HEK293T (cell line): ENCODE measurements around the gene CAMSAP3.

Experiments
- CTCF ChIA-PET: fragments of 350-600 bp; formaldehyde crosslinking; extraction: SDS; loops from one replicate; lab custom pipeline; 2021; ENCODE audit warnings: antibody characterized with exemption, inconsistent platforms; lab: Yijun Ruan, JAX
- POLR2A ChIA-PET: fragments of 350-600 bp; formaldehyde crosslinking; extraction: SDS; loops from one replicate; lab custom pipeline; 2020; ENCODE audit warnings: antibody characterized with exemption, inconsistent platforms; lab: Yijun Ruan, JAX
- DNase-seq: peaks from one replicate; pipeline ENCODE4 v3.0.0; 2012; ENCODE audit warnings: mixed read lengths; ENCODE audit errors: extremely low spot score
- ARNT ChIP-seq: fragments of 450-650 bp; IDR thresholded peaks from 2 replicates; pipeline ENCODE4 v1.6.1; 2017; ENCODE audit warnings: mild to moderate bottlenecking
- BHLHE40 ChIP-seq: fragments of 450-650 bp; IDR thresholded peaks from 2 replicates; pipeline ENCODE4 v1.6.1; 2016; ENCODE audit warnings: mild to moderate bottlenecking, moderate library complexity, borderline replicate concordance
- CTBP1 ChIP-seq: fragments of 450-650 bp; IDR thresholded peaks from 2 replicates; pipeline ENCODE4 v1.6.1; 2016; ENCODE audit warnings: borderline replicate concordance
- ELF4 ChIP-seq: fragments of 450-650 bp; IDR thresholded peaks from 2 replicates; pipeline ENCODE4 v1.6.1; 2017; ENCODE audit warnings: antibody characterized with exemption
- FOXA1 ChIP-seq: fragments of 450-650 bp; IDR thresholded peaks from 2 replicates; pipeline ENCODE4 v1.6.1; 2016; ENCODE audit warnings: mild to moderate bottlenecking
- FOXK2 ChIP-seq: fragments of 450-650 bp; IDR thresholded peaks from 2 replicates; pipeline ENCODE4 v1.6.1; 2016; ENCODE audit warnings: mild to moderate bottlenecking
- FOXM1 ChIP-seq: fragments of 450-650 bp; IDR thresholded peaks from 2 replicates; pipeline ENCODE4 v1.6.1; 2017; ENCODE audit warnings: mild to moderate bottlenecking, borderline replicate concordance
- HDGF ChIP-seq: fragments of 450-650 bp; IDR thresholded peaks from 2 replicates; pipeline ENCODE4 v1.6.1; 2017; ENCODE audit warnings: antibody characterized with exemption, borderline replicate concordance
- L3MBTL2 ChIP-seq: fragments of 450-650 bp; conservative IDR thresholded peaks from 2 replicates; pipeline ENCODE4 v1.6.1; 2016; ENCODE audit warnings: mild to moderate bottlenecking
- LEF1 ChIP-seq: fragments of 450-650 bp; IDR thresholded peaks from 2 replicates; pipeline ENCODE4 v1.6.1; 2017; ENCODE audit warnings: mild to moderate bottlenecking, borderline replicate concordance
- NFRKB ChIP-seq: fragments of 450-650 bp; IDR thresholded peaks from 2 replicates; pipeline ENCODE4 v1.6.1; 2016; ENCODE audit warnings: mild to moderate bottlenecking, moderate library complexity
- SP1 ChIP-seq: fragments of 450-650 bp; IDR thresholded peaks from 2 replicates; pipeline ENCODE4 v1.6.1; 2017
- SUZ12 ChIP-seq: fragments of 450-650 bp; IDR thresholded peaks from 2 replicates; pipeline ENCODE4 v1.6.1; 2016; ENCODE audit warnings: mild to moderate bottlenecking
- TARDBP ChIP-seq: fragments of 450-650 bp; IDR thresholded peaks from 2 replicates; pipeline ENCODE4 v1.6.1; 2016
- ZNF384 ChIP-seq: fragments of 450-650 bp; IDR thresholded peaks from 2 replicates; pipeline ENCODE4 v1.6.1; 2016
- TF ChIP-seq, protein P1 (sequence below): fragments of 450-650 bp; IDR thresholded peaks from 2 replicates; pipeline ENCODE4 v1.6.1; 2016

Gene CAMSAP3

DNA sequence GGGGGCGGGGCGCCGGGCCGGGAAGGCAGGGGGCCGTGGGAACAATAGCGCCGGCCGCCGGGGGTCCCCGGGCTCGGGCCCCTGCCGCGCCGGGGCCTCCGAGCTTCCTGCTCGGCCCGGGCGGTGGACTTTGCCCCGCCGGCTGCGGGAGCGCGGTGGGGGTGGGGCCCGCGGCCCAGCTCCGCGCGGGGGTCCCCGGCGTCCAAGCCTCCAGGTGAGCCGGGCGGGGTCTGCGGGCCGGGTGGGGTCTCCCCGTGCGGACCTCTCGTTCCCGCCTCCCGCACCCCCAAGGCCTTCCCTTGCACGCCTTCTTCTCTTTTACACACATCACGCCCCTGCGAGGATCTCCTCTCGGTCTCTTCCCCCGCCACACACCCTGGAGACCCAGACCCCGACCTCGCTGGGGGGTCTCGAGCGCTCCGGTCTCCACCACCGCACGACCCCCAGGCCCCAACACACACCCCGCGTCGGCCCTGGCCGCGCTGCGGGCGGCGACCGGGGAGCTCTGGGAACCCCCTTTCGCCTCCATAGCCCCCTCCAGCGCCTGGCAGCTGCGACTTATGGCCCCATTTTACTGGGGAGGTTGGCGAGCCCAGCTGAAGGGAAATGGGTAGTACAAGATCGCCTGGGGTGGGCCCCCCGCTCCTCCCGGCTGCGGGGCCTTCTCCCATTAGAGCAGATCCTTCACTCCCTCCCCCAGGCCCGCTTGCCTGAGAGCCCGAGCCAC is 711 bp downstream of the CAMSAP3 start:
- ChIA-PET POLR2A (interaction anchor here (1.6 to 2.6 kb wide), 2 partner anchors 9 to 33 kb away, joined by 9 to 10 read pairs; partner anchors contain the start of genes PET100 and XAB2), CTCF (interaction anchor here (0.7 kb wide), 2 partner anchors 9 to 28 kb away, joined by 4 to 6 read pairs; no protein-coding TSS in a partner anchor)
- TF ChIP-seq BHLHE40 (no peak), FOXM1 (no peak), FOXK2 (no peak), ELF4 (no peak), ARNT (no peak), L3MBTL2 (no peak)
- TF ChIP-seq, protein P1, sequence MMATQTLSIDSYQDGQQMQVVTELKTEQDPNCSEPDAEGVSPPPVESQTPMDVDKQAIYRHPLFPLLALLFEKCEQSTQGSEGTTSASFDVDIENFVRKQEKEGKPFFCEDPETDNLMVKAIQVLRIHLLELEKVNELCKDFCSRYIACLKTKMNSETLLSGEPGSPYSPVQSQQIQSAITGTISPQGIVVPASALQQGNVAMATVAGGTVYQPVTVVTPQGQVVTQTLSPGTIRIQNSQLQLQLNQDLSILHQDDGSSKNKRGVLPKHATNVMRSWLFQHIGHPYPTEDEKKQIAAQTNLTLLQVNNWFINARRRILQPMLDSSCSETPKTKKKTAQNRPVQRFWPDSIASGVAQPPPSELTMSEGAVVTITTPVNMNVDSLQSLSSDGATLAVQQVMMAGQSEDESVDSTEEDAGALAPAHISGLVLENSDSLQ = no peak
- no peak for DNase-seq

DNA sequence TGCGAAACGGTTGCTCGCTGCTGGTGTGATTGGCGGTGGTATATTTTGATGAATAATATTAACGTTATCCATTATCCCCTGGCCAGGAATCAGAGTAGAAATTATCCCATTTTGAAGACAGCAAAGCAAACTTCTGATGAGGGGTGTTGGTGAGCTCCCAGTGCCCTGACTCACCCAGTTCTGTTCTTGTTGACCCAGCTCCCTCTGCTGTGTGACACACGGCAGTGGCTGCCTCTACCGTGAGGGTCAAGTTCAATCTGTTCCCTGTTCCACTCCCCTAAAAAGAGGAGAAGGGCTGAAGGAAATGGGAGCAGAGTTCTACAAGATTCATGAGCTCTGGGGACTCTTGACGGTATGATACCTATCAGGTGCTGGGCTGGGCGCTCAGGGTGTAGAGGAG is 2.0 kb downstream of the CAMSAP3 start:
- TF ChIP-seq FOXK2 (no peak), FOXM1 (no peak), ELF4 (no peak), TARDBP (no peak), ARNT (no peak), SP1 (no peak), LEF1 (no peak), FOXA1 (no peak), SUZ12 (no peak), NFRKB (no peak), CTBP1 (no peak), ZNF384 (no peak), BHLHE40 (no peak), HDGF (no peak), L3MBTL2 (no peak)
- TF ChIP-seq, protein P1 = no peak
- CTCF ChIA-PET = no interaction called here
- POLR2A ChIA-PET = interaction anchor here (0.8 kb wide), 1 partner anchor 8 kb away, joined by 4 read pairs; no protein-coding TSS in a partner anchor
- no peak for DNase-seq

DNA sequence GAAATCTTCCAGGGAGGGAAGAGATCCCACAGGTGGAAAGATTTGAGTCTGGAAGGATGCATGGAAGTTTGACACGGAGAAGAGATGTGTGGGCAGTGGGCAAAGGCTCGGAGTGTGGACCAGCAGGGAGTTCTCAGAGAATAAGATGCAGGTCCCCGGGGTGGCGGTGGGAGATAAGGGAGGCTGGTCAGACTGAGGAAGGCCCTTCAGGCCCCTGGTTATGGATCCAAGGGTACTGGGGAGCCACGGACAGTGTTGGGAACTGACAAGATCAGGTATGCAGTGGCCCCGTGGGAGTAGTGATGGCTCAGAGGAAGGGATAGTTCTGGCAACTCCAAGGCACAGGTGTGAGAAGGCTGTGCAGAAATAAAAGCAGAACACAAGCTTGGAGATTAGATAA is 2.5 kb downstream of the CAMSAP3 start:
- TF ChIP-seq TARDBP (no peak), FOXK2 (no peak), CTBP1 (no peak), HDGF (no peak), FOXA1 (no peak), L3MBTL2 (no peak), ZNF384 (no peak), BHLHE40 (no peak), SP1 (no peak), ARNT (no peak), FOXM1 (no peak)
- TF ChIP-seq, protein P1 = no peak
- no peak for DNase-seq
- CTCF ChIA-PET = no interaction called here
- POLR2A ChIA-PET = no interaction called here

DNA sequence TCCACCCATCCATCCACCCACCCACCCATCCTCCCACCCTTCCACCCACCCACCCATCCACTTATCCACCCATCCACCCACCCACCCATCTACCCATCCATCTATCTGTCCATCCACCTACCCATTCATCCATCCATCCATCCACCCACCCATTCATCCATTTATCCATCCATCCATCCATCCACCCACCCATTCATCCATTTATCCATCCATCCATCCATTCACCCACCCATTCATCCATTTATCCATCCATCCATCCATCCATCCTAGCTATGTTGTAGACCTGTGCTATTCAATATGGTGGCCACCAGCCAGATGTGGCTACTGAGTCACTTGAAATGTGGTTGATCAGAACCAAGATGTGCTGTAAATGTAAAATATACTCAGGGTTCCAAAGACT is 5.1 kb downstream of the CAMSAP3 start:
- POLR2A ChIA-PET = no interaction called here
- no peak for DNase-seq
- CTCF ChIA-PET = no interaction called here
- TF ChIP-seq HDGF (no peak), SP1 (no peak), SUZ12 (no peak), TARDBP (no peak), FOXA1 (no peak), ELF4 (no peak), FOXK2 (no peak), CTBP1 (no peak), LEF1 (no peak), BHLHE40 (no peak), NFRKB (no peak)
- TF ChIP-seq, protein P1 = no peak

DNA sequence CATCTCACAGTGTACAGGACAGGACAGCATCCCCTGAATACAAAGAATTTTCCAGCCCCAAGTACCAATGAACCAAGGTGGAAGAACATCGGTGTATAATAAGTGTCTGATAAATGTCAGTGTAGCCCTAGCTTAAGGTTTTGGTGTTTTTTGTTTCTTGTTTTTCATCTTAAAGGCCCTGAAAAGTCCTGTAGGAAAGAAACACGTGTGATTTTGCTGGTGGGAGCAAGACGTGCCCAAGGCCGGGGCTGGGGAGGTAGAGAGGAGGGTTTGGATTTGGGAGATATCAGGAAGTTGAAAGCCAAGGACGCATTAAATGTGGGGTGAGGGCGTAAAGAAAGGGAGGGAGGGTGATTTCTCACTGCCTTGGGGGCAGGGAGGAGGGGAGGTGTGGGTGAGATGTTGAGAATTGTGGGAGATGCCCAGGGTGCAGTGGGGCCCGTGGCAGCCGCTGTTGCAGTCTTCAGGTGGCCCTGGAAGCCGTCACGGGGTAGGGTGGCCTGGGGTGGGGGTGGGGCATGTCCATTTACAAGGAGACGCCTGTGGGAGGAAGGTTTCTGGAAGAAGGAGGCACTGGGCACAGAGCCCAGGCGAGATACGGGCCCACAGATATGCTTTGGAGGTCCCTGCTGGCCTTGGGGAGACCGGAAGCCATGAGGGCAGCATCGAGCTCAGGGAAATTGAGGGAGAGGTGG is 6.7 kb downstream of the CAMSAP3 start:
- ChIA-PET CTCF (no interaction called here), POLR2A (no interaction called here)
- DNase-seq = no peak
- no peak for TF ChIP-seq FOXK2
- no peak for TF ChIP-seq ZNF384
- TF ChIP-seq SUZ12 = no peak
- TF ChIP-seq NFRKB = no peak
- no peak for TF ChIP-seq HDGF
- no peak for TF ChIP-seq L3MBTL2
- no peak for TF ChIP-seq ELF4
- no peak for TF ChIP-seq SP1
- TF ChIP-seq TARDBP = no peak
- TF ChIP-seq, protein P1 = no peak
- no peak for TF ChIP-seq ARNT
